Measurements from ENCODE around the gene SRRM1. TPM values are rescaled to one million over a fixed set of nuclear protein-coding genes. Genes with fewer than 3 reads are reported as not detected.

Gene SRRM1
- total and polyA plus RNA-seq, 9 of the 15 experiments (the other 6 are each of a cell fraction or from before 2014, with no cell fraction given) = 54.5 to 268 (median 115) TPM

- TF ChIP-seq TFAP4 (CRISPR knock-in tag; IDR thresholded peaks at IDR 0.05; ENCODE audit: borderline replicate concordance) = no peak
- no peak for TF ChIP-seq ATF2 (CRISPR knock-in tag; IDR thresholded peaks at IDR 0.05)
Measured at GRCh38 chr1:24622218-24622617, 20.9 kb upstream of the SRRM1 start (continued).

- Histone ChIP-seq H3K4me1 (replicated peaks in 1 of 2; ENCODE audit: control insufficient read depth in 2 of 2, insufficient read depth in 2 of 2, low read length in 2 of 2) (no peaks in the 10 kb centered on the region), H3K9me3 (replicated peaks; ENCODE audit: control insufficient read depth, insufficient read depth, low read depth, low read length) (no peaks in the 10 kb centered on the region), H3K4me3 (no peak overlapping the region), H3K9me1 (ENCODE audit: control insufficient read depth, insufficient read depth, low read length) (no peaks in the 10 kb centered on the region), H3K9ac (ENCODE audit: insufficient read depth in 1 of 2, low read depth in 2 of 2, low read length in 2 of 2) (no peak overlapping the region), H3K27ac (ENCODE audit: extremely low read depth, low read depth, low read length) (no peak overlapping the region), H3K4me2 (ENCODE audit: insufficient read depth, low read length) (no peak overlapping the region), H2AFZ (ENCODE audit: low read depth, low read length) (no peak overlapping the region), H3K27me3 (ENCODE audit: control insufficient read depth in 2 of 2, insufficient read depth in 2 of 2, low read length in 2 of 2) (peaks cover 24 to 36% of the 10 kb centered on the region in 2 experiments), H3K79me2 (ENCODE audit: control insufficient read depth, insufficient read depth, low read length) (no peaks in the 10 kb centered on the region), H3K36me3 (ENCODE audit: control insufficient read depth, insufficient read depth, low read length) (no peaks in the 10 kb centered on the region), H4K20me1 (replicated peaks; ENCODE audit: control insufficient read depth, insufficient read depth, low read length) (no peaks in the 10 kb centered on the region)
- 14% methylated on average over 1 of the region's 1 CpG for WGBS (ENCODE audit: insufficient coverage, low coverage, missing lambda C conversion rate)
- DNase-seq (ENCODE audit: extremely low read depth in 1 of 4, low spot score in 3 of 4) (no peak), ATAC-seq (no peak), FAIRE-seq (no peak)
- CTCF ChIA-PET (ENCODE audit: low intra/inter-chr PET ratio) = interaction anchor here (1.0 kb wide), 1 partner anchor 241 kb away, joined by 3 read pairs; no protein-coding TSS in a partner anchor
- no TSS peak for BruUV-seq (replicated peaks)
- POLR2A ChIA-PET = interaction anchor here (0.6 to 2.3 kb wide), 2 partner anchors 9 to 59 kb away, joined by 4 to 13 read pairs; no protein-coding TSS in a partner anchor
- in situ Hi-C loops (cut with MboI) = loop anchor here (10.0 kb wide), 1 partner anchor 428 kb away; no protein-coding TSS in a partner anchor
- intact Hi-C loops (cut with micrococcal nuclease) = no loop called here
- TF ChIP-seq ZNF668 (CRISPR knock-in tag; IDR thresholded peaks at IDR 0.05) = no peak
- TF ChIP-seq ELF4 (CRISPR knock-in tag; IDR thresholded peaks at IDR 0.05) = no peak
- no peak for TF ChIP-seq MCM7 (IDR thresholded peaks at IDR 0.05)
- TF ChIP-seq FOS (IDR thresholded peaks at IDR 0.05; ENCODE audit: extremely low read depth, insufficient read length) = no peak
- TF ChIP-seq SIX5 (IDR thresholded peaks at IDR 0.05; ENCODE audit: borderline replicate concordance in 1 of 2, insufficient read depth in 1 of 2, low read depth in 1 of 2, low read length in 2 of 2) = no peak
- no peak for TF ChIP-seq IRF2 (CRISPR knock-in tag; IDR thresholded peaks at IDR 0.05)
- TF ChIP-seq U2AF2 (optimal IDR thresholded peaks at IDR 0.05; ENCODE audit: low read depth, low read length) = no peak
- TF ChIP-seq SMAD3 (CRISPR knock-in tag; conservative IDR thresholded peaks at IDR 0.05) = no peak
- no peak for TF ChIP-seq SNRNP70 (optimal IDR thresholded peaks at IDR 0.05; ENCODE audit: low read depth, low read length)
- TF ChIP-seq AFF4 (CRISPR knock-in tag; IDR thresholded peaks at IDR 0.05) = no peak
- no peak for TF ChIP-seq BRF1 (IDR thresholded peaks at IDR 0.05; ENCODE audit: borderline replicate concordance, extremely low read depth, insufficient read length)
- no peak for TF ChIP-seq DPF2 (IDR thresholded peaks at IDR 0.05)
- no peak for TF ChIP-seq ZBTB12 (CRISPR knock-in tag; IDR thresholded peaks at IDR 0.05)
Measured at GRCh38 chr1:24632832-24633175, 10.3 kb upstream of the SRRM1 start.
